ENCODE results near the gene PALB2. TPM values are rescaled to one million over a fixed set of nuclear protein-coding genes. Genes with fewer than 3 reads are reported as not detected.
A peak's percentile ranks its signal among the peaks of the same experiment; 100 is the strongest.

PALB2 gene
- polyA plus RNA-seq, 3 donors: 2.3 to 3.3 (median 2.5) TPM

DNA sequence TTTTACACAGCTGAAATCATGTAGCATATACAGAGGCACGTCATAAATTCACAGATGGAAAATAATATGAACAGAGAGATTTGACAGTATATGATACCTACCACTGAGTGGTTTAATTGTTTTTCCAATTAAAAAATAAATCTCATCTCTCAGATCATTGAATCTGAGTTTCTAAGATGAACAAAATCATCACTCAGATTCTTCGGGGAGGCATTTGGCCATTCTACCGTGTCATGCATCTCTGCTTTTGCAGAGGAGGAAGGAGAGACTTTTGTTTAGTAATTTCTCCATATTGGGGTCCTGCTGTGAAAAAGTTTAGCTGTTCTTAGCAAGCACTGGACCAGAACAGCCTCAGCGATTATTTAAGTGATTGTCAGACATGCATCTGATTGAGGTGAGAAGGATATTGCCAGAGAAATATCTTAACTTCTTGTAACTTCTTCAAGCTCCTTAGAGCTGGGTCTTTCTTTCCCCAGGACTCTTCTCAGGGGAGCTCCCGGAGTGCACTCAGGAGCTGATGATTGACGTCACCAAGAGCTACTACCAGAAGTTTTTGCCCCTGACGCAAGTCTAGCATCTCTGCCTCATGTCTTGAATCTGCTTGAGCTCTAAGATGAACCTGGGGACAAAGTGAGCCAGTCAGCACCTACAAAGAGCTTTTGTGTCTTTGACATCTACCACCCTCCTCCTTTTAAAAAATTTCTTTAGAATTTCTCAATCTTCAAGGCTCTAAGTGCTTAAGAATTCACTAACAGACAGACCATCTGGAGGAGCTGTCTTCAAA lies 25.7 kb upstream of the PALB2 start:
- H3K27ac ChIP-seq (ENCODE audit: low read depth in 1 of 2, low read length in 2 of 2): no peak overlapping the region
- peaks cover 3% of the 10 kb centered on the region for H4K20me1 ChIP-seq (ENCODE audit: insufficient read depth, low read length)
- DNase-seq: no peak
- H2AFZ ChIP-seq (ENCODE audit: insufficient read depth, low read depth, low read length, poor library complexity, severe bottlenecking): no peak overlapping the region
- no peak overlapping the region for H3K4me3 Mint-ChIP-seq
- H3K4me3 ChIP-seq (replicated peaks in 1 of 3; ENCODE audit: low read depth in 2 of 3, low read length in 3 of 3): no peak overlapping the region
- H3K36me3 ChIP-seq (replicated peaks in 1 of 2; ENCODE audit: control insufficient read depth in 1 of 2, insufficient read depth in 2 of 2, low read length in 2 of 2): peaks cover 89 to 100% of the 10 kb centered on the region in 2 donors
- no peaks in the 10 kb centered on the region for H3K79me2 ChIP-seq (ENCODE audit: insufficient read depth, low read length)
- H3K9me3 ChIP-seq (replicated peaks in 1 of 2; ENCODE audit: control insufficient read depth in 1 of 2, insufficient read depth in 1 of 2, low read length in 2 of 2): no peaks in the 10 kb centered on the region
- peak overlapping the region in 1 of 7 donors; percentile 36 for H3K27ac Mint-ChIP-seq
- WGBS (ENCODE audit: insufficient coverage): 100% methylated on average over 4 of the region's 7 CpGs
- no peaks in the 10 kb centered on the region for H3K4me1 Mint-ChIP-seq
- H3K4me2 ChIP-seq (replicated peaks; ENCODE audit: extremely low read depth, low read length, poor library complexity, severe bottlenecking): no peak overlapping the region
- H3K4me1 ChIP-seq (ENCODE audit: control insufficient read depth in 1 of 2, insufficient read depth in 2 of 2, low read length in 2 of 2): no peaks in the 10 kb centered on the region
- TF ChIP-seq, protein P1, sequence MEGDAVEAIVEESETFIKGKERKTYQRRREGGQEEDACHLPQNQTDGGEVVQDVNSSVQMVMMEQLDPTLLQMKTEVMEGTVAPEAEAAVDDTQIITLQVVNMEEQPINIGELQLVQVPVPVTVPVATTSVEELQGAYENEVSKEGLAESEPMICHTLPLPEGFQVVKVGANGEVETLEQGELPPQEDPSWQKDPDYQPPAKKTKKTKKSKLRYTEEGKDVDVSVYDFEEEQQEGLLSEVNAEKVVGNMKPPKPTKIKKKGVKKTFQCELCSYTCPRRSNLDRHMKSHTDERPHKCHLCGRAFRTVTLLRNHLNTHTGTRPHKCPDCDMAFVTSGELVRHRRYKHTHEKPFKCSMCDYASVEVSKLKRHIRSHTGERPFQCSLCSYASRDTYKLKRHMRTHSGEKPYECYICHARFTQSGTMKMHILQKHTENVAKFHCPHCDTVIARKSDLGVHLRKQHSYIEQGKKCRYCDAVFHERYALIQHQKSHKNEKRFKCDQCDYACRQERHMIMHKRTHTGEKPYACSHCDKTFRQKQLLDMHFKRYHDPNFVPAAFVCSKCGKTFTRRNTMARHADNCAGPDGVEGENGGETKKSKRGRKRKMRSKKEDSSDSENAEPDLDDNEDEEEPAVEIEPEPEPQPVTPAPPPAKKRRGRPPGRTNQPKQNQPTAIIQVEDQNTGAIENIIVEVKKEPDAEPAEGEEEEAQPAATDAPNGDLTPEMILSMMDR (IDR thresholded peaks at IDR 0.05): no peak
- H3K9me3 Mint-ChIP-seq: no peaks in the 10 kb centered on the region
- intact Hi-C loops (cut with micrococcal nuclease): no loop called here
- H3K36me3 Mint-ChIP-seq: peaks cover 91 to 97% of the 10 kb centered on the region in 2 donors
- peaks cover 0 to 1% (median 0%) of the 10 kb centered on the region in 3 donors for H3K27me3 Mint-ChIP-seq (ENCODE audit: low read depth in 3 of 3)
- no peaks in the 10 kb centered on the region for H3K27me3 ChIP-seq (ENCODE audit: control insufficient read depth in 2 of 2, insufficient read depth in 2 of 2, low read length in 2 of 2)
- H3K9ac ChIP-seq (ENCODE audit: insufficient read depth, low read length, poor library complexity, severe bottlenecking): no peak overlapping the region

DNA sequence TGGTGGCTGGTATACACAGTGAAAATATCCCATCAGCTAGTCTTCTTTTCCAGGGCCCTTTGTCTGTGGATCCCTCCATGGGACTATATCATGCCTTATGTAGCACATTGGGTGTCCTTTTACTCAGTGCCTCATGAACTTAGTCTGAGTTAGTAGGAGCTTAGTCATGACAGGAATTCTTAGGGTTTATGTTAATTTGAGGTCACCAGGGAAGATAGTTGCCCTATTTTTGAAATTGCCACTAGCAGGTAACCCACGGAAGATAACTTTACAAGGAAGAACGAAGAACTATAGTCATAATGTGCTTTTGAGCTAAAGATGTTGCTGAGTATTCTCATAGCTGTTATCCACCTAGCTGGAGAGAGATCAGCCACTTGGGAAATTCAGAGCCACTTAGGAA lies 22.8 kb upstream of the PALB2 start:
- H3K36me3 Mint-ChIP-seq: peaks cover 93 to 100% of the 10 kb centered on the region in 2 donors
- H3K27me3 Mint-ChIP-seq (ENCODE audit: low read depth in 3 of 3): peaks cover 0 to 1% (median 0%) of the 10 kb centered on the region in 3 donors
- no peak overlapping the region for H3K4me3 Mint-ChIP-seq
- no peaks in the 10 kb centered on the region for H3K4me1 ChIP-seq (ENCODE audit: control insufficient read depth in 1 of 2, insufficient read depth in 2 of 2, low read length in 2 of 2)
- H2AFZ ChIP-seq (ENCODE audit: insufficient read depth, low read depth, low read length, poor library complexity, severe bottlenecking): no peak overlapping the region
- H3K27ac ChIP-seq (ENCODE audit: low read depth in 1 of 2, low read length in 2 of 2): no peak overlapping the region
- H3K4me3 ChIP-seq (replicated peaks in 1 of 3; ENCODE audit: low read depth in 2 of 3, low read length in 3 of 3): no peak overlapping the region
- H3K9ac ChIP-seq (ENCODE audit: insufficient read depth, low read length, poor library complexity, severe bottlenecking): no peak overlapping the region
- H3K9me3 Mint-ChIP-seq: no peaks in the 10 kb centered on the region
- H3K4me2 ChIP-seq (replicated peaks; ENCODE audit: extremely low read depth, low read length, poor library complexity, severe bottlenecking): no peak overlapping the region
- H3K27ac Mint-ChIP-seq: no peak overlapping the region
- no peaks in the 10 kb centered on the region for H3K4me1 Mint-ChIP-seq
- H3K36me3 ChIP-seq (replicated peaks in 1 of 2; ENCODE audit: control insufficient read depth in 1 of 2, insufficient read depth in 2 of 2, low read length in 2 of 2): peaks cover 96 to 99% of the 10 kb centered on the region in 2 donors
- no peaks in the 10 kb centered on the region for H3K27me3 ChIP-seq (ENCODE audit: control insufficient read depth in 2 of 2, insufficient read depth in 2 of 2, low read length in 2 of 2)
- TF ChIP-seq, protein P1 (IDR thresholded peaks at IDR 0.05): no peak
- WGBS (ENCODE audit: insufficient coverage): 100% methylated on average over 2 of the region's 2 CpGs
- H4K20me1 ChIP-seq (ENCODE audit: insufficient read depth, low read length): peaks cover 3% of the 10 kb centered on the region
- DNase-seq: no peak
- intact Hi-C loops (cut with micrococcal nuclease): no loop called here
- H3K79me2 ChIP-seq (ENCODE audit: insufficient read depth, low read length): no peaks in the 10 kb centered on the region
- no peaks in the 10 kb centered on the region for H3K9me3 ChIP-seq (replicated peaks in 1 of 2; ENCODE audit: control insufficient read depth in 1 of 2, insufficient read depth in 1 of 2, low read length in 2 of 2)

Data from CD14-positive monocyte (primary cell).